ENCODE measurements around the gene RBM42. TPM values are rescaled to one million over a fixed set of nuclear protein-coding genes. Genes with fewer than 3 reads are reported as not detected.
A peak's percentile ranks its signal among the peaks of the same experiment; 100 is the strongest.

RBM42 gene
- total and polyA plus RNA-seq, 2 of the 13 experiments (the other 11 are each of a cell fraction or from before 2014, with no cell fraction given), result 27.2 to 55.3 TPM

- TF ChIP-seq PRDM15 (CRISPR knock-in tag; IDR thresholded peaks at IDR 0.05), result no peak
- TF ChIP-seq ZNF770 (CRISPR knock-in tag; IDR thresholded peaks at IDR 0.05), result no peak
- TF ChIP-seq MLXIP (CRISPR knock-in tag; IDR thresholded peaks at IDR 0.05; ENCODE audit: borderline replicate concordance), result no peak
- TF ChIP-seq RBAK (CRISPR knock-in tag; IDR thresholded peaks at IDR 0.05), result no peak
- TF ChIP-seq ZNF143 (CRISPR knock-in tag; IDR thresholded peaks at IDR 0.05), result no peak
- TF ChIP-seq ZNF780A (CRISPR knock-in tag; IDR thresholded peaks at IDR 0.05), result no peak
- TF ChIP-seq DNMT1 (CRISPR knock-in tag; IDR thresholded peaks at IDR 0.05), result no peak
- TF ChIP-seq HNF1A (IDR thresholded peaks at IDR 0.05; ENCODE audit: low read depth), result no peak
- no peak for TF ChIP-seq HNF1A (CRISPR knock-in tag; IDR thresholded peaks at IDR 0.05; ENCODE audit: borderline replicate concordance)
- no peak for TF ChIP-seq SKI (IDR thresholded peaks at IDR 0.05; ENCODE audit: partially characterized antibody)
- no peak for TF ChIP-seq ZBTB7B (CRISPR knock-in tag; IDR thresholded peaks at IDR 0.05)
- 0 out of 2 replicates have a peak, but pooled peaks have one; percentile 42 for TF ChIP-seq ZSCAN21 (CRISPR knock-in tag; IDR thresholded peaks at IDR 0.05; ENCODE audit: borderline replicate concordance)
These were observed 44.4 kb downstream of the RBM42 start (continued) for GRCh38 chr19:35673121-35673804.
